NCI-H2029 (cell line): ENCODE results near the gene AMIGO1.

Experiments used
- DNase-seq: peaks from one replicate; lab custom pipeline; 2025; lab: John Stamatoyannopoulos, UW

The AMIGO1 gene

GRCh38 chr1:109502364-109502851 lies 7.1 kb downstream of the AMIGO1 start:
- no peak for DNase-seq

GRCh38 chr1:109501644-109502363 lies 7.7 kb downstream of the AMIGO1 start:
- DNase-seq = no peak

GRCh38 chr1:109500941-109501381 lies 8.6 kb downstream of the AMIGO1 start:
- no peak for DNase-seq

DNA sequence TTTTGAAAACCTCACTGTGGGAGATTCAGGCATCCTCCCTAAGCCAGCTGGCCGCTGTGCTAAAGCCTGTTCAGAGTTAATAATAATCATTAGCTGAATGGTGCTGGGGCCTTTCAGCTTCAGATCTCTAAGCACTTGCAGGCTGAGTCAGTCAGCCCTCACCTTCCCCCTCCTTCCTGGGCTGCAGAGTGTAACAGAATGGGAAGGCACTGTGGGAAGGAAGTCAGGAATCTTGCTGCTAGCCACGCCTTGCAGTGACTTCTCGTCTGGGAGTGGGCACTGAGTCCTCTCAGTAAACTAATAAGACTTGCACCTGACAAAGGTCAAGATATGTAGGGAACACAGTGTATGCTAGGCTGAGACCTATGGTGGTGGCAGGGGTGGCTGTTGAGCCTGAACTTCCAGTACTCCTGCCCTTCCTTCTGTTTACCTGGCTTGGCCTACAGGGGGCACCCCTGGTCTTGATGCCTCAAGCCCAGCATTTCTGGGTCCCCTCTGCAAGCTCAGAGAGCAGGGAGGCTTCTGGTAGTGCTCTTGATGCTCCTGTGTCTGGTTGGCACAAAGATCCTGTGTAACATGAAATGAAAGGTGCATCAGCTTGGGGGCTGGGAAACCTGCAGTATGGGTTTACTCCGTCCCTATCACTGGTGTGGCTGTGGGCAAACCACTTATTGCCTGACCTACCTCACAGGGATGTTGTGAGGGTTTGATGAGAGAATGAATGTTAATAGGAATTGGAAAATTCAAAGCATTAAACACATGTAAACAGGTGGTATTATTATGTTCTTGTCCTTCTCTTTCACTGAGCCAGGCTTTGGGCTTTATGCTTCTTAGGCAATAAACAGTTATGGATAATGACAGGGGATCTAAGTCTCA lies 9.6 kb downstream of the AMIGO1 start:
- DNase-seq = peak; percentile 16

DNA sequence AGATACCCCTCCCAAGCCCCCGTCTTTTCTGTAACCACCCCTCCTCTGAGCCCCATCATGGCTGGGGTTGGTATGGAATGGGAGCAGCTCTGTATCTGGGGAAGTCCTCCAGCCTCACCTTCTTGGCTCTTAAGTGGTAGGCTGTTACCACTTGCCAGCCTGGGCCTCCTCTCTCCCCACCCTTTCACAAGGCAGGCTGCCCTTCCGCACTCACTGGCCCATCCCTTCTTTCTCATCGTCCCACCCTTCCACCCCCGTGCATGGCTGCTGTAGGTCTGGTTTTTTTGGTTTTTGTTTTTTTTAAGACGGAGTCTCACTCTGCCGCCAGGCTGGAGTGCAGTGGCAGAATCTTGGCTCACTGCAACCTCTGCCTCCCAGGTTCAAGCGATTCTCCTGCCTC lies 10.4 kb downstream of the AMIGO1 start:
- DNase-seq = no peak

GRCh38 chr1:109498161-109498801 lies 11.2 kb downstream of the AMIGO1 start:
- peak; percentile 46 for DNase-seq

- no peak for DNase-seq
Observed at GRCh38 chr1:109497449-109498160, 11.9 kb downstream of the AMIGO1 start.

DNA sequence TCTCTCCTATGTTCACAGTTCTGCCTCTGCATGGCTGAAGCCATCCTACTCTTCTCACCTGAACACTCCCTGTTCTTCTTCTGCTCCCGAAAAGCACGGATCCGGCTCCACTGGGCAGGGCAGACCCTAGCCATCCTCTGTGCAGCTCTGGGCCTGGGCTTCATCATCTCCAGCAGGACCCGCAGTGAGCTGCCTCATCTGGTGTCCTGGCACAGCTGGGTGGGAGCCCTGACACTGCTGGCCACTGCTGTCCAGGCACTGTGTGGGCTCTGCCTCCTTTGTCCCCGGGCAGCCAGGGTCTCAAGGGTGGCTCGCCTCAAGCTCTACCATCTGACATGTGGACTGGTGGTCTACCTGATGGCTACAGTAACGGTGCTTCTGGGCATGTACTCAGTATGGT lies 13.8 kb downstream of the AMIGO1 start:
- DNase-seq = no peak

DNA sequence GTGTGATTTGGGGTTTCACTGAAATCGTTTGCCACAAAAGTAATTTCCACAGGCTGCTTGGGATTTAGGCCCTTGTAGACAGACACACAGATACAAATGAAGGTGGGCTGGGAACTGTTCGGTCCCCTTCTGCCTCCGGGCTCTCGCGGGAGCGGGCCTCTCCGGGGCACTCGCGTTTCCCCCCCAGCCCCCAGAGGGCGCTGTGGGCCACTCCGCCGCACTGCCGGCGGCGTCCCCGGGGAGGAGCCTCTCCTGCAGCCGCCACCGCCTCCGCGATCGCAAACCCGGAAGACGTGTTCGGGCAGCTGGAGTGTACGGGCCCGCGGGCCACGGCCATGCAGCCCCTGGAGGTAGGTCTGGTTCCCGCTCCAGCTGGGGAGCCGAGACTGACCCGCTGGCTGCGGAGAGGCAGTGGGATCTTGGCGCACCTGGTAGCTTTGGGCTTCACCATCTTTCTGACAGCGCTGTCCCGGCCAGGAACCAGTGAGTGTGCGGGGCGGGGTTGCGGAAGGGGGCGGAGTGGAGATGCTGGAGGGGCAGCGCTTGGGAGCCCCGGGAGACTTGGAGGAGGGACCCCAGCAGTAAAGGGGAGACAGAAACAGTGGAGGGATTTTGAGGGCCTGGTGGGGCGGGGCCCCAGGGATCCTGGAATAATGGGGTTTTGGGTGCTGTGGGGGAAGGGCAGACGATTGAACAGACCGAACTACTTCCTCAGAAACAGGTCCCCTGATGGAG lies 15.6 kb downstream of the AMIGO1 start, which contains the start of gene CYB561D1:
Gene CYB561D1, plus strand, starts transcription at position 290 of the 735 bp plus-strand sequence. Its CDS starts 46 bp downstream, at position 336.
- DNase-seq = peak; percentile 75

GRCh38 chr1:109493227-109493626 lies 16.3 kb downstream of the AMIGO1 start:
- DNase-seq = no peak

- DNase-seq = no peak
Observed at GRCh38 chr1:109492779-109493178, 16.7 kb downstream of the AMIGO1 start.

GRCh38 chr1:109491372-109491771 lies 18.2 kb downstream of the AMIGO1 start:
- no peak for DNase-seq

DNA sequence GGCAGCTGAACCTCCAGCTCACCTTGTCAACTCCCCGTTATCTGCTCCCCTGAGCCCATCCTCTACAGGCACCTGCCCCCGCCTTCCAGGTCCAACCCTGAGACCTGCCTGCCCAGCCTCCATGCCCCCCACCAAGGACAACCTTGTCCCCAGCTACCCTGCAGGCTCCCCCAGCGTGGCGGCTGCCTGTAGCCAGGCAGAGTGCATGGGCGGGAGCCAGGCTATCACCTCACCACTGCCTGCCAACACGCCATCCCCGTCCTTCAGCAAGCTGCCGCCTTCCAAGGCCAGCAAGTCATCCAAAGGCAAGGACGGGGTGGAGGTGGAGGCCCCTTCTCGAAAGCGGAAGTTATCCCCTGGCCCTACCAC lies 18.6 kb downstream of the AMIGO1 start:
- DNase-seq = no peak

- DNase-seq = no peak
Observed at GRCh38 chr1:109490029-109490933, 19.2 kb downstream of the AMIGO1 start.

GRCh38 chr1:109488696-109489095 lies 20.8 kb downstream of the AMIGO1 start:
- DNase-seq = no peak

DNA sequence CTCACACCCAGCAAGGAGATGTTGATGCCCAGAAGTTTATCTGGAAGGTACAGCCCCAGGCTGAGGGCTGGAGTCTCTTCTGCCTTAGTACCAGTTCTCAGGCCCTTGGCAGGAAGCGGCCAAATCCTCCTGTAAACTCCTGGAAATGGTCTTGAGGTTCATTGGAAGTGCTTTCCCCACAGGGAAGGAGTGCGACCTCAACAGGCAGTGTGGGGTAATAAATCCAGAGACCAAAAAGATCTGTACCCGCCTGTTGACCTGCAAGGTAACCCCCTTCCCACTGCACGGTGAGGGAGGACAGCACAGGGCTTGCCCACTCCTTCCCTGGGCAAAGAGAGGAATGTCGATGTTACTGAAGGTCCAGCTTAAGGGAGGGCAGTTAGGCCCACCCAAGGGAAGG lies 21.3 kb downstream of the AMIGO1 start:
- no peak for DNase-seq

- no peak for DNase-seq
Observed at GRCh38 chr1:109487261-109487660, 22.3 kb downstream of the AMIGO1 start.

DNA sequence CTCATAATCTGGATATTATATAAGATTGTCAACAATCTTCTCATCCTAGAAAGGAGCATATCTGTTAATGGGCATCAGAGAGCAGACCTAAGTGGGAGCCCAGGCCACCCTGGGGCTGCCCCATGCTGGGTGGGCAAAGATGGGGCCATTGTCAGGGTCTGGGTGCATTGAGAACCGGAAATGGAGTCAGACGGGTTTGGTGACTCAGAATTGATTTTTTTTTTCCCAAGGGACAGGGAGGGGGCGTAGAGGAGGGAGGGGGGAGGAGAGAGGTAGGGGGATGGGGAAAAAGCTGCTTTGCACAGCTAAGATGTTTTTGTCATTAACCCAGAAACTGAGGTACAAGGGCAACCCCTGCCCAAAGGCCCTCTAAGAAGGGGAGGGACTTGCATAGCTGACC lies 24.5 kb downstream of the AMIGO1 start:
- no peak for DNase-seq

- no peak for DNase-seq
Observed at GRCh38 chr1:109484519-109484975, 25.0 kb downstream of the AMIGO1 start.
